NCI-H524 treated with DMSO at 0.1 percent for 48 hours (cell line): ENCODE measurements around the gene KCNG2.
"Not testable (repeated sequence)": the region's sequence is repeated elsewhere in the genome, so short reads cannot be mapped to it uniquely, and the experiment has no call there.

Experiments used
- DNase-seq: peaks from one replicate; lab custom pipeline; 2025; lab: John Stamatoyannopoulos, UW

Gene KCNG2

DNA sequence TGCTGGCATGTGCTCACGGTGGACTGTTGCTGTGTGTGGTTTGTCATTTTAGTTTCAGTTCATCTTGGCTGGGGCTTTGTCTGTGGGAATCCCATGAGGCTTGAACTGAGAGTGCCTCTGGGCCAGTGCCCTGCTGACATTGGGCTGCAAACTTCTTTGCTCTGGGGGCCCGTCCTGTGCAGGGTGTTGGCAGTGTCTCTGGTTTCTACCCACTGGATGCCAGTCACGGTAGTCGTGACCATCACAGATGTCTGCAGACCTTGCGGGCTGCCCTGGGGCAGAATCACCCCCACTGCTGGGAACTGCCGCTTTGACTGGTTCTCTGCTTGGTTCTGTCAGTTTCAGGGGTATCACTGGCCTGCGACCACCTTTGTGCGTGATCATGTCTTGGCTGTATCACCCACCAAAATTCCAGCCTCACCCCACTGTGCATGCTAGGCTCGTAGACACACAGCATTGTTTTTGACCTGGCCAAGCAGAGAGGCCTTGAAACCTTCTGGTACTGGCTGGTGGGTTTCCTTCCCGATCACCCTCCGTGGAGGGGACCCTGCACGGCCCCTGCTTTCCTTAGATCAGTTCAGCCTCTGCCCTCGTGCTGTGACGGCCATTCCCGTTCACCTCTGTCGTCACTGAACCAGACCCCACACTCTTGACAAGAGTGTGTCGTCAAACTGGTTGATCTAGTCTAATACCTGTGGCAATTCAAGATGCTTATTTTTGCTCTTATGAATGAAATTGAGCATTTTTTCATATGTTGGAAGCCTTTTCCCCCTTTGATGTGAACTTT lies 57.6 kb downstream of the KCNG2 start:
- no peak for DNase-seq

DNA sequence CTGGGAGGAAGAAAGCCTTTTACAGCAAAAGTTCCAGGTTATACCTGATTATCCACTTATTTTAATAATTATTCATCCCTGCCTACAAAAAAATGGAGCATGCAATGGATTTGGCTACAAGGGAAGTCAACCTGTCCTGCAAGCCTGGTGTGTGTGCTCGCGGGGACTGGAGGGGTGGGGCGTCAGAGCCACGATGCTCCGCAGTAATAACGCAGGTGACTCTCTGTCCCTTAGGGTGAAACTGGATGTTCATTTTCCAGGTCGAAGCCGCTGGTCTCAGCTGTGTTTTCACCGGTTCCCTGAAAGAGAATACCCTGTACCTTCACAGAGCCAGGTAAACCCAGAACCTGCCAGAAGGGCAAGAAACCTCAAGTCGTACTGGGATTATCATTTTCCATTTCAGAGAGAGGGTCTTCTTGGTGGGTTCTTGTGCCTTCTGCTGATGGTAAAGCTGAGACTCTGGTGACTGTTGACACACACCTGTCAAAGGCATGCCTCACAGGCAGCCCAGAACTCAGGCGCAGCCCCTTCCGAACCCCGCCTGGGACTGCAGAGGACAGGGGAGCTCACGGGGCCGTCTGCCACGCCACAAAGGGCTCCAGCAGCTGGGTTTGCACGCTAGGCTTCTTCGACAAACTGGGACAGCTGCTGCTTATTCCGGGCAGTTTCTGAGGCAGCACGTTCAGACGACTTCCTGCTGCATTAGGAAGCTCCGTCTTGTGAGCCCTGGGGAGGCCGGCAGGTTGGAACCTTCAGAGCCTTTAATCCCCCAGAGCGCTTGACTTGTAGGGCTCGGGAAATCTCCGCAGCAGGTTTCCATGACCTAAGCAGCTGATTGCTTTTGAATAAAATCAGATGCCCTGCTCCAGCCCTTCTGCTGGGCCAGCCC lies 58.6 kb downstream of the KCNG2 start:
- DNase-seq, result peak; percentile 68

GRCh38 chr18:79857082-79857671 lies 59.4 kb downstream of the KCNG2 start:
- no peak for DNase-seq

DNA sequence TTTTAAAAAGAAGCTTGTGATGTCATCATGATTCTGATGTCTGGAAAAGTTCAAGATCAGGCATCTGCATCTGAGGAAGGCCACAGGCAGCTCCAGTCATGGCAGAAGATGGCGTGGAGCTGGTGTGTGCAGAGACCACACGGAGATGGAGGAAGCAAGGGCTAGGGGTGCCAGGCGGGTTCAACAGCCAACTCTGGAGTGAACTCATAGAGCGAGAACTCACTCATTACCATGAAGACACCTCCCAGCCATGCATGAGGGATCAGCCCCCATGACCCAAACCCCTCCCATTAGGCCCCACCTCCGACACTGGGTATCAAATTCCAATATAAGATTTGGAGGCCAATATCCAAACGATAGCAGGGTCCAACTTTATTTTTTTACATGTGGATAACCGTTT lies 61.6 kb downstream of the KCNG2 start:
- DNase-seq, result no peak

- DNase-seq, result no peak
These were observed 63.9 kb downstream of the KCNG2 start for GRCh38 chr18:79861687-79862086.

GRCh38 chr18:79862562-79862961 lies 64.8 kb downstream of the KCNG2 start:
- no peak for DNase-seq

GRCh38 chr18:79863161-79864005 lies 65.6 kb downstream of the KCNG2 start:
- no peak for DNase-seq

DNA sequence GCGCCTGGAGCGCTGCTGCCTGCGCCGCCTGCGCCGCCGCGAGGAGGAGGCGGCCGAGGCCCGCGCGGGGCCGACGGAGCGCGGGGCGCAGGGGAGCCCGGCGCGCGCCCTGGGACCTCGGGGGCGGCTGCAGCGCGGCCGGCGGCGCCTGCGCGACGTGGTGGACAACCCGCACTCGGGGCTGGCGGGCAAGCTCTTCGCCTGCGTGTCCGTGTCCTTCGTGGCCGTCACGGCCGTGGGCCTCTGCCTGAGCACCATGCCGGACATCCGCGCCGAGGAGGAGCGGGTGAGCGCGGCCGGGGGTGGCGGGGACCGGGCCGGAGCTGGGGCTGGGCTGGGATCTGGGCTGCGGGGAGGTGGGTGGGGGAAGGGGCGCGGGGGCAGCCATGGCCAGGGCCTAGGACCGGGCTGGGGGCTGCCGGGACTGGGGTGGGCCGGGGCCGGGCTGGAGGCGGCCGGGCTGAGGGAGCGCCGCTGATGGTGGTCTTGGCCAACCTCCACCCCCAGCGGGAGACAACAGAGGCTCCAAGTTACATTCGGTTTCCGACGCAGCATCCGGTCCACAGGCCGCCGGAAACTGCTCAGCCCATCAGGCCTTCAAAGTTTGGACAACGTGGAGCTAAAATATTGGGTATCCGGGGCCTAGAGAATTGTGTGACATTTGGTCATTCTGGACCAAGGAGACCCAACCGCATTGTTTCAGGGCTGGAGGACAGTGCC lies 66.4 kb downstream of the KCNG2 start:
- DNase-seq, result no peak

DNA sequence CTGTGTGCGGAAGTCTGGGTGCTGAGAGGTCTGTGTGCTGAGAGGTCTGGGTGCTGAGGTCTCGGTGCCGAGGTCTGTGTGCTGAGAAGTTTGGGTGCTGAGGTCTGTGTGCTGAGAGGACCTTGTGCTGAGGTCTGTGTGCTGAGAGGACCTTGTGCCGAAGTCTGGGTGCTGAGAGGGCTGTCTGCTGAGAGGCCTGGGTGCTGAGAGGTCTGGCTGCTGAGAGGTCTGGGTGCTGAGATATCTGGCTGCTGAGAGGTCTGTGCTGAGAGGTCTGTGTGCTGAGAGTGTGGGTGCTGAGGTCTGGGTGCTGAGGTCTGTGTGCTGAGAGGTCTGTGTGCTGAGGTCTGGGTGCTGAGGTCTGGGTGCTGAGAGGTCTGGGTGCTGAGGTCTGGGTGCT lies 67.2 kb downstream of the KCNG2 start:
- DNase-seq, result not testable (repeated sequence)

DNA sequence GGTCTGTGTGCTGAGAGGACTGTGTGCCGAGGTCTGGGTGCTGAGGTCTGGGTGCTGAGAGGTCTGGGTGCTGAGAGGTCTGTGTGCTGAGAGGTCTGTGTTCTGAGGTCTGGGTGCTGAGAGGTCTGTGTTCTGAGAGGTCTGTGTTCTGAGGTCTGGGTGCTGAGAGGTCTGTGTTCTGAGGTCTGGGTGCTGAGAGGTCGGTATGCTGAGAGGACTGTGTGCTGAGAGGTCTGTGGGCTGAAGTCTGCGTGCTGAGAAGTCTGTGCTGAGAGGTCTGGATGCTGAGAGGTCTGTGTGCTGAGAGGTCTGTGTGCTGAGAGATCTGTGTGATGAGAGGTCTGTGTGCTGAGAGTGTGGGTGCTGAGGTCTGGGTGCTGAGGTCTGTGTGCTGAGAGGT lies 68.2 kb downstream of the KCNG2 start:
- not testable (repeated sequence) for DNase-seq

- no peak for DNase-seq
These were observed 69.3 kb downstream of the KCNG2 start for GRCh38 chr18:79866889-79867574.

DNA sequence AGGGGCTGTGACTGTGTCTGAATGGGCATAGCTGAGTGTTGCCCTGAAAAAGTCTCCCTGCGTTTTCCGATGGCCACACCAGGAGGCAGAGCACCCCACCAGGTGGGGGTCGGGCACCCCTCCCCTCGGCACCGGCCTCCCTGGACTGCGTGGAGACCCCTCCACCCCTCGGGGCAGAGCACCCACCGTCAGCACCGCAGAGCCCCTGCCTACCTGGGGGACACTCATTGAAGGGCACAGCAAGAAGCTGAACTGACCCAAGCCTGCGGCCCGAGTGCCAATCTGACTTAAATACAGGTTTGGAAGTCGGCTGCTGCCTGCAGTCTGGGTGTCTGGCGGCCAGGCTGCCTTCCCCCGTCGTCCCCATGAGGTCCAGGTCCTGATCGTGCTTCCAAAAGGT lies 69.9 kb downstream of the KCNG2 start:
- no peak for DNase-seq

DNA sequence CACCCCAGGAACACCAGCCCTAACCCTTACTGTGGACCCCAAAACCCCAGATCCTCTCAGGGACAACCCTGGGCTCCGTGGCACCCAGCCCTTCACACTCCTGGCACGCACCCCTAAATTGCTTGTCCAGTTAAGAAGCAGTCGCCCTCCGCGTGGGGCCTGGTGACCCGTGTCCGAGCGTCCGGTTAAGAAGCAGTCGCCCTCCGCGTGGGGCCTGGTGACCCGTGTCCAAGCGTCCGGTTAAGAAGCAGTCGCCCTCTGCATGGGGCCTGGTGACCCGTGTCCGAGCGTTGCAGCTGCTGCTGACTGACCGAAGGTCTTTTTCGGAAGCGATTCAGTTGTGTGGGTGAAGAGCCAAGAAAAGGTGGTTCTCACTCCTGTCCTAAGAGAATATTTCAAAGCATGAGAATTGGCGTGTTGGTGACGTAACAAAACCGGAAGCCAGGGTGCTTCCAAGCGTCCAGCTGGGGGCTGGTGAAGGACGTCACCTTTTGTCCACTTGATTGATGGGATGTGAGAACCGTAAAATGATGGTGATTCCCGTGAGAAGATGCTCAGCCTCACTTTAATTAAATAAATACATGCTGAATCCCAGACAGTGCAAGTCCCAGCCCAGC lies 70.5 kb downstream of the KCNG2 start:
- DNase-seq, result no peak

- DNase-seq, result no peak
These were observed 71.2 kb downstream of the KCNG2 start for GRCh38 chr18:79868811-79869541.

DNA sequence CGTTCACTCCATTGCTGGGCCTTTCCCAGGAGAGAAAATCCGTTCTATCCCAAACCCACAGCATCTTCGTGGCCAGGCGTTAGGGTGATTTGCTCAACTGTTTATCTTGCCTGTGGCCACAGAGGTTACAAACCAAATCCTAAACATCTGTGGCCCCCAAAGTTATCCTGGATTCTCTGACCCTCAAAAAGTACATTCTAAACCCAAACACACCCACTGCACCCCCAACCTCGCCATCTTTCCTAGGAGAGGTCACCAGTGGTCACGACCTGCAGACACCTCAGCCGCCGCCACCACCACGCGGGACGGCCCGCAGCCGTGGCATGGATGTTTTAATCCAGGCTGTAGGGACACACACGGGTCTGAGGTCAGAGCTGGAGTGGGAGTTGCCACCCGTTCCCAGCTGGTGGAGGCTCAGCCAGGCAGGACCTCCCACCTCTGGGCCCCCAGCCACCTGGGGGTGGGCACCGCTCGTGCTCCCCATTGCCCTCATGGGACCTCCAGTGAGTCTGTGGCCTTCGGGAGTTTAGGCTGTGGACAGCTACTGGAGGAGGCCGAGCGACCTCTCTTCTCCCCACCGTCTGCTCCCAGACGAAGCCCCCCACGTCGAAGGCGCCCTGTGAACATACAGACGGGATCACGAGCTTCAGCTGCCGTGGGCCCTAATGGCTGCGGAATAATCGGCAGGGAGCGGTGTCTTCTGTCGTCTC lies 72.0 kb downstream of the KCNG2 start:
- DNase-seq, result no peak

GRCh38 chr18:79870301-79871025 lies 72.7 kb downstream of the KCNG2 start:
- no peak for DNase-seq

GRCh38 chr18:79871026-79871390 lies 73.3 kb downstream of the KCNG2 start:
- no peak for DNase-seq

DNA sequence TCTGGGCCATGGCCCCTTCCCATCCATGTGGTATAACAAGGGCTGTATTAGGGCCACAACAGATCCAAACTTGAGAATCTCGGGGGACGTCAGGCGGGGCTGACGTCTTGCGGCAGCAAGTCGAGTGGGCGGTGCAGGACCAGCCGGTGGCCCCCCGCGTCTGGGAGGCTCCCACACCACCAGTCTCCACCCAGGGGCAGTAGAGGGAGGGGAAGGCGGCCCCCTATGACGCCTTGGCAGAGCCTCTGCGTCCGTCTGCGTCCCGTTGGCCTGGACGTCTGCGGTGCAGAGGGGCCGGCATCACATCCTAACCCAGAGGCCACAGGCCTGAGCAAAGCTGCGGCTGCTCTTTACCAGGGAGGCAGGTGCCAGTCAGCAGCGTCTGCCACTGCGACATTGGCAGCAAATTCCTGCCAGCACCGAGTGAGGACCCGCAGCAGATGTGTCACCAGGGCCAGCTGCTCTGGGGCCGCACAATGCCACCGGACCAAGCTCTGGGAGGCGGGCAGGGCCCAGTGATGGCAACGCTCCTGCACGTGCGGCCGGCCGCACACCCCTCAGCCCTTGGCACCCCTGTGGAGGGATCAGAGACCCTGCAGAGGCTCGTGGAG lies 73.8 kb downstream of the KCNG2 start:
- DNase-seq, result no peak
